Large intestine (tissue), 3 donors: ENCODE results near the gene TNFRSF1A. TPM values are rescaled to one million over a fixed set of nuclear protein-coding genes. Genes with fewer than 3 reads are reported as not detected.
A peak's percentile ranks its signal among the peaks of the same experiment; 100 is the strongest.
"Not testable (repeated sequence)": the region's sequence is repeated elsewhere in the genome, so short reads cannot be mapped to it uniquely, and the experiment has no call there.

ENCODE experiments used
- DNase-seq, 2 donors: peaks; one replicate each; pipeline versions ENCODE4 v3.0.0 to v3.0.0-alpha.2; 2013
- H3K27ac ChIP-seq: one replicate; pipeline ENCODE4 v1.5.1; 2013; ENCODE audit warnings: low read length
- H3K27me3 ChIP-seq: 2 replicates; pipeline ENCODE4 v1.6.1; 2013; ENCODE audit warnings: low read length; ENCODE audit not compliant: control insufficient read depth, insufficient read depth
- H3K36me3 ChIP-seq: 2 replicates; pipeline ENCODE4 v1.6.1; 2013; ENCODE audit warnings: low read length; ENCODE audit not compliant: control insufficient read depth, insufficient read depth
- H3K4me1 ChIP-seq: one replicate; pipeline ENCODE4 v1.6.1; 2013; ENCODE audit warnings: low read length; ENCODE audit not compliant: control insufficient read depth, insufficient read depth
- H3K4me3 ChIP-seq: one replicate; pipeline ENCODE4 v1.5.1; 2013; ENCODE audit warnings: low read length
- H3K9me3 ChIP-seq: one replicate; pipeline ENCODE4 v1.6.1; 2013; ENCODE audit warnings: mild to moderate bottlenecking, low read depth, low read length, moderate library complexity; ENCODE audit not compliant: control insufficient read depth
- WGBS: methylation state at CpG from one replicate; pipeline ENCODE4 v1.1.5; 2013; ENCODE audit warnings: low lambda C conversion rate; ENCODE audit not compliant: insufficient coverage; 5-methylcytosine and 5-hydroxymethylcytosine counted together
- polyA plus RNA-seq: library from polyadenylated mRNA; unstranded; fragments of 120-200 nt; gene quantifications from one replicate; pipeline ENCODE4 v1.2.1, GENCODE V29; 2013

The TNFRSF1A gene
- polyA plus RNA-seq, 1 donor: 122 TPM

- Histone ChIP-seq H3K4me1 (peaks cover 65% of the 10 kb centered on the region), H3K27me3 (no peaks in the 10 kb centered on the region), H3K27ac (peak overlapping the region; percentile 97), H3K9me3 (peaks cover 5% of the 10 kb centered on the region), H3K4me3 (no peak overlapping the region), H3K36me3 (no peaks in the 10 kb centered on the region)
- peak; percentile 97 to 99 for DNase-seq
- 60% methylated on average over 1 of the region's 5 CpGs for WGBS
Measured at GRCh38 chr12:6295094-6295811, 46.6 kb downstream of the TNFRSF1A start.

GRCh38 chr12:6294156-6295093, 47.5 kb downstream of the TNFRSF1A start:
- H3K4me3 ChIP-seq: no peak overlapping the region
- peaks cover 5% of the 10 kb centered on the region for H3K9me3 ChIP-seq
- H3K27me3 ChIP-seq: no peaks in the 10 kb centered on the region
- peak overlapping the region; percentile 97 for H3K27ac ChIP-seq
- 33% methylated on average over 1 of the region's 5 CpGs for WGBS
- H3K4me1 ChIP-seq: peaks cover 65% of the 10 kb centered on the region
- no peaks in the 10 kb centered on the region for H3K36me3 ChIP-seq
- peak; percentile 52 to 83 for DNase-seq

- H3K27ac ChIP-seq: peak overlapping the region; percentile 97
- 11% methylated on average over 1 of the region's 2 CpGs for WGBS
- peak; percentile 67 to 86 for DNase-seq
Measured at GRCh38 chr12:6292606-6293005, 49.3 kb downstream of the TNFRSF1A start.

GRCh38 chr12:6289906-6290305, 52.0 kb downstream of the TNFRSF1A start:
- not testable (repeated sequence) for H3K9me3 ChIP-seq, H3K36me3 ChIP-seq, DNase-seq, H3K27ac ChIP-seq, H3K27me3 ChIP-seq, H3K4me3 ChIP-seq
- WGBS: no CpG with 5 or more reads among the region's 25 CpGs
- peaks cover 33% of the 10 kb centered on the region for H3K4me1 ChIP-seq

More at GRCh38 chr12:6292606-6293005, 49.3 kb downstream of the TNFRSF1A start:
- H3K4me1 ChIP-seq: peaks cover 52% of the 10 kb centered on the region
- H3K36me3 ChIP-seq: no peaks in the 10 kb centered on the region
- H3K4me3 ChIP-seq: no peak overlapping the region
- no peaks in the 10 kb centered on the region for H3K9me3 ChIP-seq
- H3K27me3 ChIP-seq: no peaks in the 10 kb centered on the region

GRCh38 chr12:6289081-6289480, 52.8 kb downstream of the TNFRSF1A start:
- not testable (repeated sequence) for H3K4me3 ChIP-seq
- 100% methylated on average over 2 of the region's 10 CpGs for WGBS

GRCh38 chr12:6288235-6288634, 53.6 kb downstream of the TNFRSF1A start:
- H3K27me3 ChIP-seq: no peaks in the 10 kb centered on the region
- no peak overlapping the region for H3K27ac ChIP-seq
- no CpG with 5 or more reads among the region's 5 CpGs for WGBS
- no peak overlapping the region for H3K4me3 ChIP-seq
- H3K4me1 ChIP-seq: peaks cover 16% of the 10 kb centered on the region
- no peak for DNase-seq
- H3K36me3 ChIP-seq: no peaks in the 10 kb centered on the region
- no peaks in the 10 kb centered on the region for H3K9me3 ChIP-seq

More at GRCh38 chr12:6289081-6289480, 52.8 kb downstream of the TNFRSF1A start:
- not testable (repeated sequence) for H3K9me3 ChIP-seq, H3K36me3 ChIP-seq, DNase-seq, H3K27me3 ChIP-seq, H3K27ac ChIP-seq
- H3K4me1 ChIP-seq: peaks cover 25% of the 10 kb centered on the region

- DNase-seq: no peak
- no peak overlapping the region for H3K4me3 ChIP-seq
- peaks cover 3% of the 10 kb centered on the region for H3K4me1 ChIP-seq
- H3K36me3 ChIP-seq: no peaks in the 10 kb centered on the region
- no CpG with 5 or more reads among the region's 1 CpG for WGBS
- no peaks in the 10 kb centered on the region for H3K9me3 ChIP-seq
- no peak overlapping the region for H3K27ac ChIP-seq
- no peaks in the 10 kb centered on the region for H3K27me3 ChIP-seq
Measured at GRCh38 chr12:6285532-6286306, 56.2 kb downstream of the TNFRSF1A start.

GRCh38 chr12:6285063-6285477, 56.8 kb downstream of the TNFRSF1A start:
- no peaks in the 10 kb centered on the region for H3K27me3 ChIP-seq
- no CpG with 5 or more reads among the region's 8 CpGs for WGBS

GRCh38 chr12:6284273-6284672, 57.6 kb downstream of the TNFRSF1A start:
- WGBS: 63% methylated on average over 2 of the region's 12 CpGs
- Histone ChIP-seq H3K4me3 (no peak overlapping the region), H3K27me3 (no peaks in the 10 kb centered on the region), H3K36me3 (no peaks in the 10 kb centered on the region), H3K27ac (no peak overlapping the region), H3K9me3 (no peaks in the 10 kb centered on the region), H3K4me1 (peaks cover 3% of the 10 kb centered on the region)
- DNase-seq: no peak

More at GRCh38 chr12:6285063-6285477, 56.8 kb downstream of the TNFRSF1A start:
- Histone ChIP-seq H3K36me3 (no peaks in the 10 kb centered on the region), H3K9me3 (no peaks in the 10 kb centered on the region), H3K4me1 (peaks cover 3% of the 10 kb centered on the region), H3K4me3 (no peak overlapping the region), H3K27ac (peak overlapping the region; percentile 11)
- DNase-seq: peak; percentile 69 to 72

- no peaks in the 10 kb centered on the region for H3K9me3 ChIP-seq
- H3K27me3 ChIP-seq: no peaks in the 10 kb centered on the region
- no peak for DNase-seq
- H3K36me3 ChIP-seq: no peaks in the 10 kb centered on the region
- H3K4me3 ChIP-seq: no peak overlapping the region
- H3K27ac ChIP-seq: no peak overlapping the region
- H3K4me1 ChIP-seq: peaks cover 17% of the 10 kb centered on the region
- 100% methylated on average over 1 of the region's 4 CpGs for WGBS
Measured at GRCh38 chr12:6282453-6282840, 59.4 kb downstream of the TNFRSF1A start.
